Calu3 (cell line): ENCODE data around the gene RTL5. TPM values are rescaled to one million over a fixed set of nuclear protein-coding genes. Genes with fewer than 3 reads are reported as not detected.

Source experiments
- BruUV-seq: library from RNA; stranded (reverse); fragments of 400-500 nt; replicated peaks from 2 replicates; lab custom pipeline; 2021; lab: Mats Ljungman, UMichigan
- CTCF ChIA-PET: fragments of 300-600 bp; sonication (Branson Sonifier 250); formaldehyde crosslinking; loops from one replicate; lab custom pipeline; 2022; ENCODE audit warnings: antibody characterized with exemption; lab: Charles Lee
- DNase-seq: peaks from one replicate; pipeline ENCODE4 v3.0.0; 2022
- H3K27ac Mint-ChIP-seq: one replicate; pipeline ENCODE4 v1.8.0; 2022; ENCODE audit warnings: mixed read lengths; ENCODE audit not compliant: unreplicated experiment
- H3K27me3 Mint-ChIP-seq: one replicate; pipeline ENCODE4 v1.8.0; 2022; ENCODE audit warnings: mixed read lengths; ENCODE audit not compliant: unreplicated experiment
- H3K36me3 Mint-ChIP-seq: one replicate; pipeline ENCODE4 v1.8.0; 2022; ENCODE audit warnings: mild to moderate bottlenecking, moderate library complexity, mixed read lengths; ENCODE audit not compliant: insufficient read depth, unreplicated experiment
- H3K4me1 Mint-ChIP-seq: one replicate; pipeline ENCODE4 v1.8.0; 2022; ENCODE audit warnings: mild to moderate bottlenecking, low read depth, mixed read lengths; ENCODE audit not compliant: unreplicated experiment
- H3K4me3 Mint-ChIP-seq: one replicate; pipeline ENCODE4 v1.8.0; 2022; ENCODE audit warnings: mild to moderate bottlenecking, low read depth, moderate library complexity, mixed read lengths; ENCODE audit not compliant: unreplicated experiment
- H3K9me3 Mint-ChIP-seq: one replicate; pipeline ENCODE4 v1.8.0; 2022; ENCODE audit warnings: low read depth, mixed read lengths; ENCODE audit not compliant: unreplicated experiment
- CTCF ChIP-seq: fragments of 200-600 bp; IDR thresholded peaks from one replicate; pipeline ENCODE4 v1.8.0; 2022; ENCODE audit warnings: antibody characterized with exemption; ENCODE audit not compliant: unreplicated experiment
- intact Hi-C: fragments of 100-400 bp; cut with micrococcal nuclease; formaldehyde crosslinking; loops from one replicate; pipeline ENCODE4 v1.10.0; 2022; ENCODE audit not compliant: unreplicated experiment
- total RNA-seq: library from RNA; stranded (reverse); gene quantifications from 2 replicates; pipeline ENCODE4 v1.2.3, GENCODE V29; 2022

Gene RTL5
- total RNA-seq, 1 experiment from 2014 or later = 0.07 TPM

- no peak overlapping the region for H3K27ac Mint-ChIP-seq
- H3K4me1 Mint-ChIP-seq = no peaks in the 10 kb centered on the region
- CTCF ChIA-PET = interaction anchor here (0.6 kb wide), 1 partner anchor 193 kb away, joined by 5 read pairs; no protein-coding TSS in a partner anchor
- no peaks in the 10 kb centered on the region for H3K36me3 Mint-ChIP-seq
- H3K9me3 Mint-ChIP-seq = no peaks in the 10 kb centered on the region
- intact Hi-C loops = no loop called here
- no TSS peak for BruUV-seq
- DNase-seq = no peak
- no peak for TF ChIP-seq CTCF
- H3K4me3 Mint-ChIP-seq = no peak overlapping the region
- peaks cover 60% of the 10 kb centered on the region for H3K27me3 Mint-ChIP-seq
Measured at GRCh38 chrX:72142094-72142793, 10.5 kb upstream of the RTL5 start.

GRCh38 chrX:72141372-72142004, 9.8 kb upstream of the RTL5 start:
- Mint-ChIP-seq H3K4me1 (no peaks in the 10 kb centered on the region), H3K9me3 (no peaks in the 10 kb centered on the region), H3K27me3 (peaks cover 52% of the 10 kb centered on the region), H3K4me3 (no peak overlapping the region), H3K27ac (no peak overlapping the region), H3K36me3 (no peaks in the 10 kb centered on the region)
- no peak for TF ChIP-seq CTCF
- no peak for DNase-seq
- intact Hi-C loops = no loop called here
- CTCF ChIA-PET = interaction anchor here (0.6 kb wide), 1 partner anchor 194 kb away, joined by 5 read pairs; no protein-coding TSS in a partner anchor
- BruUV-seq = no TSS peak

DNA sequence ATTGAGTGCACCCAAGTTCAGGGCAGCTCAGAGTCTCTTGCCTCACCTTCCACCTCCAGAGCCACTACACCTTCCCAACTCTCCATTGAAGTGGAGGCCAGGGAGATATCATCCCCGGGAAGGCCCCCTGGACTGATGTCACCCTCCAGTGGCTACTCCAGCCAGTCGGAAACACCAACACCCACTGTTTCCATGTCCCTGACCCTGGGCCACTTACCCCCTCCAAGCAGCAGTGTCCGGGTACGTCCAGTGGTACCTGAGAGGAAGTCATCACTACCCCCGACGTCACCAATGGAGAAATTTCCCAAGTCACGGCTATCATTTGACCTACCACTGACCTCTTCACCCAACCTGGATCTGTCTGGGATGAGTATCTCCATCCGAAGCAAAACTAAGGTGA, 7.8 kb upstream of the RTL5 start:
- no peak for DNase-seq
- BruUV-seq = no TSS peak
- CTCF ChIA-PET = no interaction called here
- Mint-ChIP-seq H3K9me3 (no peaks in the 10 kb centered on the region), H3K27ac (no peak overlapping the region), H3K4me3 (no peak overlapping the region), H3K4me1 (no peaks in the 10 kb centered on the region), H3K27me3 (peaks cover 60% of the 10 kb centered on the region), H3K36me3 (no peaks in the 10 kb centered on the region)
- no peak for TF ChIP-seq CTCF
- intact Hi-C loops = no loop called here

DNA sequence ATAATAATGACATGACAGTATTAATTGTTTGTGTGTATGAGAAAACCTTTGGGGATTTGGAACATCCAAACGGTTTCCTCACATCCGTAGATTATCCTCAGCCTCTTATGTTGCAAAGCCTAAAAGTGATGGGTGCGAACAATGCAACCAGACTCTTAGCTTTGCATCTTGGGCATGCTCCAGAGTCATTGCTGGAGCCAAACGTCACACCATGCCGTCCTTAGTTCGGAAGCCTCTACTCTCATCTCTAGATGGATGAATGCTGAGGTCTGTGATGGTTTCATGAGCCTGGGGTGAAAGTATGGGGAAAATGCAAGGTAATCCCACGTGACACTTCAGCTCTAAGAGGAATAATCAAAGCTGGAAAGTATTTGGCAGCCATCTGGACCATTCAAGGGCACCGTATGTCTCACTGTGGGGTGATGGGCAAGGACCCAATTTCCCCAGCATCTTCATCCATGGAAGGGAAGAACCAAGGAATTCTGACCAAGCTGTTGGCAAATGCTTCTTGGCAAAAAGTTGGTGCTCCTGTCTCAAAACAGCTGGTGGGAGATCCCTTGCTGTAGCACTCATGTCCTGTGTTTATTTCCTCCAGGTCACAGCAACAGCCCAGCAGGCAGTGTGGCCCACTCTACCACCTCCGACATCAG, 6.3 kb upstream of the RTL5 start:
- no TSS peak for BruUV-seq
- Mint-ChIP-seq H3K4me3 (no peak overlapping the region), H3K27ac (no peak overlapping the region), H3K9me3 (no peaks in the 10 kb centered on the region), H3K4me1 (no peaks in the 10 kb centered on the region), H3K36me3 (no peaks in the 10 kb centered on the region), H3K27me3 (peaks cover 70% of the 10 kb centered on the region)
- no peak for TF ChIP-seq CTCF
- intact Hi-C loops = no loop called here
- DNase-seq = no peak
- CTCF ChIA-PET = no interaction called here
